Amniotic stem cell (primary cell): ENCODE results near the gene TTC7B.

ENCODE experiments used
- DNase-seq: peaks from one replicate; lab custom pipeline; 2025; lab: John Stamatoyannopoulos, UW

The TTC7B gene

GRCh38 chr14:90740946-90741681, 75.1 kb downstream of the TTC7B start:
- no peak for DNase-seq

DNA sequence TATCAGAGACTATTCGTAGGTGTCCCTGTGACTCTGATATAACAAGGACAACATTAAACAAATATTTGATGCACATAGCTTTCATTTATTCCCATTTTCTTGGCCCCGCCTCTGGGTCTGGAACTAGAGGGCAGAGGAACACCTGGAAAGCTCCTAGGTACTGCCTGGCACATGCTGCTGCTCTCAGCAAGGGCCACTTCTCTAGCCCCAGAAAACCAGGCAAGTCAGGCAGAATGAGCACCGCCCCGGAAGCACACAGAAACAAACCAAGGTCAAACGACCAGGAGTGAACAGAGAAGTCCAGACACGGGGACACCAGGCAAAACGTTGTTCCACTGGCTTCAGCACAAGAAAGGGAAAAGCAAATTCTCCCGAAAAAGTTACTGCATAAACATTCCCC, 76.1 kb downstream of the TTC7B start:
- DNase-seq, result no peak

DNA sequence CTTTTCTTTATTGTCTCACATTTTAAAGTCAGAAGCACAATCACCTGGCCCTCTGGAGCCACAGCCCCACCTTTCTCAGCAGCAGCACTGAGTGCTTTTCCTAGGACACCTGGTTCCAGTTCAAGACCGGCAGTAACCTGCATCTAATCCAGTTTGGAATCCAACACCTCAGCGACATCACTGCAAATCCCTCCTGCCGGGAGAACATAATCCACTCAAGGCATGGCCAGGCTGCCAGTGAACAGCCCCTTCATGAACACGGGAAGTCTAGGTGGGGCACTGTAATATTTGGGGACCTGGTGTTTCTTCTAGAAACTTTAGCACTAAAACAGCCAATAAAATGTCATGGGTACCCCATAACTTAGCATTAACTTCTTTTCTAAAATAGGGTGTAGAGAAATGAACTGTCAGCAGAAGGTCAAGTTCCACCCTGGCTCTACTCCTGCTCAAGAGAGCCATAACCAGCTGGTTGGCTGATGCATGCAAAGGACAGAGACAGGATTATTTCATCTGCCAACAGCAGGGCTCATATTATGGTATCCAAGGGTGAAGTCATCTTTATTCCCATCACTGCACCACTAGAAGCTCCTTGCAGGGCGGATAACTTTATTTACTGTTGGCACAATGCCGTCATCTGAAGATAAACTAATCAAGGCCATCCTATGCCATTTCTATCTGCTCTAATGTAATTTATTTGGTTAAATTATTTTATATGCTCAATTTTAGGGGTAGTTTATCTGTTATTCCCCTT, 76.7 kb downstream of the TTC7B start:
- no peak for DNase-seq

GRCh38 chr14:90733139-90733808, 83.0 kb downstream of the TTC7B start:
- no peak for DNase-seq

- DNase-seq, result no peak
Observed at GRCh38 chr14:90732718-90733117, 83.5 kb downstream of the TTC7B start.

- no peak for DNase-seq
Observed at GRCh38 chr14:90732139-90732538, 84.1 kb downstream of the TTC7B start.

- no peak for DNase-seq
Observed at GRCh38 chr14:90731487-90731886, 84.7 kb downstream of the TTC7B start.

DNA sequence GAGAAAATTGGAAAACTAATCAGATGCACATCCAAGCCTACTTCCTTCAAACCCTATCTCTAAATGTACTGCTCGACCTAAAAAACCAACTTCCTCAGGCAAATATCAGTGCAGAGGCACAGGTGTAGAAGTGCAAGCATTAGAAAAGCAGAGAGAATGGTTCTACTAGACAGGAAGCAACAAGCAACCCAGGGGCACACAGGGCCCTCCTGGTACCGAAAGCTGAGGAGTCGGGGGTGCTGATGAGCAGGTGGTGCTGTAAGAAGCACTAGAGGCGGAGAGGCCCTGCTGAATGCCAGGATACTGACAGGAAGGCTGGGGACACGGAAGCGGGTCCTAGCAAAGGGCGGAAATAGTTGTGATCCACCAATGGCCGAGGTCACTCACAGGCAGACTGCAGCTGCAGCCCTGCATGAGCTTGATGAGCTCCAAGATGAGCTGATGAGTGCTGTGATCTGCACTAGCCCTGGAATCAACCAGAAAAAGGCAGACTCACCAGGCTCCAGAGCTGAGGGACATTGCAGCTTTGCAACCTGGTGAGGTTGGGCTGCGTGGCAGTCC, 85.9 kb downstream of the TTC7B start:
- DNase-seq, result no peak

DNA sequence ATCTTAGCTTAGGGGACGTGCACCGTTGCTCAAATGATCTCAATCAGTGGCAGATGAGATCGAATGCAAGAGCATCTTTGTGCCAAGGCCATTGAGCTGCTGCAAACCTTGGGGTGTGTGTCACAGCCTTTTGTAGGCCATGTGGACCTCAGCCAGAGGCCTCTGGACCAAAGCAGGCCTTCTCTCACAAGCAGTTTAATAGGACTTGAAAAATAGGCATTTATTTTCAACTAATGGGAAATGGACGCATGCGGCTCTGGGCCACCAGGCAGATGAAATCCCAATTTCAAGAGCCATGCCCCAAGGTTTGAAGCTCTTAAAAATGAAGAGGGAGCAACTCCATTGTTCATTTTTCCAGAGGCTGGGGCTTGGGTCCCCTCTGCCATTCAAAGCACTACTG, 87.3 kb downstream of the TTC7B start:
- no peak for DNase-seq

GRCh38 chr14:90727082-90727481, 89.1 kb downstream of the TTC7B start:
- DNase-seq, result no peak

DNA sequence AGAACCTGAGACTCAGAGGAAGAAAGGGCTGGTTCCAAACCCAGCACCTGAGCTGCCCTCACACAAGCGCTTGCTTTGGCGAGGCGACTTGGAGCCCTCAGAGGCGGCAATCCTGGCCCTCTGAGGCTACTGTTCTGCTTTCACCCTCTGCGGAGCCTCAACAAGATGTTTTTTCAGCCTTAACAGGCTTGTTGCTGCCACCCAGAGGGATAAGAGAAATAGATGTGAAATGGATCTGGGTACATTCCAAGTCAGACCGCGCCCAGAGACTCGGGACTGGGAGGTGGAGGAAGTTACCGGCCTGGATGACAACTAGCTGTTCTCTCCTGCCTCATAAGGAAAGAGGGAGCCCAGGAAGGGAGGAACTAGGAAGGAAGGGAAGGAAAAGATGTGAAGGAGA, 89.6 kb downstream of the TTC7B start:
- DNase-seq, result no peak

DNA sequence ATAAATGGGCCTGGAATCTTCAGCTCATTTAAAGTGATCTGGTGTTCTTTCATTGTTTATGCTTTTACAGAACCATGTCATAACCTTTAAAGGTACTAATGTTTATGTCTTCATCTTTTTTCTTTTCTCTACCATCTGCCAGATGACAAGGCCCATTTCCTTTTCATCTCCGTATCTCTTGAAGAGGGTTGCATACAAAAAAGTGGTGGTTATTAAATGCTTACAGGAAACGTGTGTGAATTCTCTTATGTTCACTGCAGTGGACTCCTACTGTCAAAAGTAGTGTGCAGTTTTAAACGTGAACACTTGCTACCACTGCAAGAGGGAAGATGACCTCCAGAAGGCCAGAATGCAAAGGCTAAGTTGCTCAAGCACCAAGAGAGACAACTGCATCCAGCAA, 91.4 kb downstream of the TTC7B start:
- DNase-seq, result no peak

DNA sequence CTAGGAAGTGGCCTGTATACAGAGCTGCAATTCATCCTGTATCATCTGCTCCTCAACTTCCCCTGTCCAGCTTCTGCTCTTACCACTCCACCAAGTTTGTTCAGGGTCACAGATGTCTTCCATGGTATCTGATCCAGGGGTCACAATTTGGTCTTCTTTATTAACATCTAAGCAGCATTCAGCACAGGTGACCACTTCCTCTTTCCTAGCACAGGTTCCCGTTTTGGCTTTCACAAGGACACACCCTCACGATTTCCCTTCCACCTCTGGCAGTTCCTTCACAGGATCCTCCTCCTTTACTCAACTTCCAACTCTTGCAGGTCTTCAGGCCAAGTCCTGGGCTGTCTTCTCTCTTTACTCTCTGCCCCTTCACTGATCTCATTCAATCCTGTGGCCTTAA, 93.6 kb downstream of the TTC7B start:
- DNase-seq, result no peak

- no peak for DNase-seq
Observed at GRCh38 chr14:90721619-90722305, 94.5 kb downstream of the TTC7B start.

- DNase-seq, result no peak
Observed at GRCh38 chr14:90720832-90721231, 95.4 kb downstream of the TTC7B start.

DNA sequence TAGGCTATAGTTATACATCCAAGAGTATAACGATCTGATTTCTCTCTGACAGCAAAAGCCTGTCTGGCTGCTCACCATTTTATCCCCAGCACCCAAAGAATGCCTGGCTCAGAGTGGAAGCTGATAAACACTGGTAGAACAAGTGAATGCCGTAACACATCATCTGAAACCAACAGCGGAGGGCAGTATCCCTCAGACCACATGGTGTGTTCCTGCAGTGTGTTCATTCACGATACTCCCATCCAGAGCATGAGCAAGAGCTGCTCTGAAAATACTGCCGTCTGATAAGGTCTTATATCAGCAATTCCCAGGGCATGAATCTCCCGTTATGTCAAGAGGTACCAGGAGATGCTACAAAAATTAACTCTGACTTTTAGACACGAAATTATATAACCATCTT, 95.9 kb downstream of the TTC7B start:
- no peak for DNase-seq

DNA sequence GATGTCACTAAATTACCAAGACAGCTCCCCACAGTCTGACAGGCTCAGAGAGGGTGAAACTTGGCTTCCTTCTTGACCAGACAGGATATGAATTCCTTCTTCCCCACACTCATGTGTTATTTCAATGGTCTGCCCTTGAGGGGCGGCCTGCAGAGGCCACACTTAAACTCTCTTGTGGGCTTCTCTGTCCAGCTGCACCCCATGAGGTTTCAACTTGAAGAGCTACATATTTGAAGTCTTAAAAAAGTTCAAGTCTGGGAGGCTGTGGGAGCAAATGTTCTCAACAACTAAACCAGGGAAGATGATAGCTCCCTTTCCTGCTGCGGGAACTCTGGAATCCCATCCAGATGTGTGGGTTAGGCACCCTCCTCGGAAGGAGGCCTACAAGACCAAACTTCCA, 98.3 kb downstream of the TTC7B start:
- no peak for DNase-seq

- no peak for DNase-seq
Observed at GRCh38 chr14:90715993-90716392, 100.2 kb downstream of the TTC7B start.

GRCh38 chr14:90715495-90715894, 100.7 kb downstream of the TTC7B start:
- no peak for DNase-seq

GRCh38 chr14:90714811-90715210, 101.4 kb downstream of the TTC7B start:
- no peak for DNase-seq

GRCh38 chr14:90704738-90705392, 111.4 kb downstream of the TTC7B start:
- no peak for DNase-seq
